Measurements from ENCODE around the gene ARF3.

ARF3 gene

DNA sequence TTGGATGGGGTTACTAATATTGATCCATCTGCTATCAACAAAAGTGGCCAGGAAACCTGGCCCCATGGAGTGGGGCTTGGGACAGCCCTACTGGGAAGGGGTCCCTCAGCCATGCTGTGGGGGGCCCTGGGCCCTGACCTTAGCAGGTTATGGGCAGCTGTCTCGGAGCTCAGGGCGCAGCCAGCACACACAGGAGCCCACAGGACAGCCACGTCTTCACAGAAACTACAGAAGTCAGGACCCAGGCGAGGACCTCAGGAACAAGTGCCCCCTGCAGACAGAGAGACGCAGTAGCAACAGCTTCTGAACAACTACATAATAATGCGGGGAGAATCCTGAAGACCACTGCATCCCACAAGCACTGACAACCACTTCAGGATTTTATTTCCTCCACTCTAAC lies 20.1 kb downstream of the ARF3 start:
- H3K79me2 ChIP-seq (ENCODE audit: insufficient read depth, low read length): peaks cover 8% of the 10 kb centered on the region; the same call in 1 of the 2 replicates
- peaks cover 17% of the 10 kb centered on the region for H4K20me1 ChIP-seq (ENCODE audit: insufficient read depth, low read length, poor library complexity, severe bottlenecking)
- no peak overlapping the region for H3K4me3 ChIP-seq (ENCODE audit: low read length, poor library complexity, severe bottlenecking)
- H3K27me3 ChIP-seq (ENCODE audit: insufficient read depth, low read length, poor library complexity, severe bottlenecking): no peaks in the 10 kb centered on the region
- H3F3A ChIP-seq (ENCODE audit: low read depth): no peaks in the 10 kb centered on the region
- H3K9me2 ChIP-seq (replicated peaks; ENCODE audit: low read depth, low read length): no peaks in the 10 kb centered on the region
- H3K9ac ChIP-seq (ENCODE audit: low read depth, low read length, poor library complexity, severe bottlenecking): no peak overlapping the region
- peaks cover 88% of the 10 kb centered on the region; the same call in 1 of the 2 replicates for H3K36me3 ChIP-seq (ENCODE audit: insufficient read depth, low read length)
- H3K4me2 ChIP-seq (ENCODE audit: low read depth, low read length, poor library complexity, severe bottlenecking): no peak overlapping the region
- no peaks in the 10 kb centered on the region for H3K9me3 ChIP-seq (ENCODE audit: insufficient read depth, low read depth, low read length)
- TF ChIP-seq CTCF (conservative IDR thresholded peaks at IDR 0.05; ENCODE audit: low read length) (peak; percentile 30; the same call in 1 of the 2 replicates), EZH2phosphoT487 (IDR thresholded peaks at IDR 0.05; ENCODE audit: borderline replicate concordance) (no peak)
- H3K4me1 ChIP-seq (ENCODE audit: insufficient read depth, low read length, poor library complexity, severe bottlenecking): no peaks in the 10 kb centered on the region
- no peak overlapping the region for H2AFZ ChIP-seq (ENCODE audit: low read length)

DNA sequence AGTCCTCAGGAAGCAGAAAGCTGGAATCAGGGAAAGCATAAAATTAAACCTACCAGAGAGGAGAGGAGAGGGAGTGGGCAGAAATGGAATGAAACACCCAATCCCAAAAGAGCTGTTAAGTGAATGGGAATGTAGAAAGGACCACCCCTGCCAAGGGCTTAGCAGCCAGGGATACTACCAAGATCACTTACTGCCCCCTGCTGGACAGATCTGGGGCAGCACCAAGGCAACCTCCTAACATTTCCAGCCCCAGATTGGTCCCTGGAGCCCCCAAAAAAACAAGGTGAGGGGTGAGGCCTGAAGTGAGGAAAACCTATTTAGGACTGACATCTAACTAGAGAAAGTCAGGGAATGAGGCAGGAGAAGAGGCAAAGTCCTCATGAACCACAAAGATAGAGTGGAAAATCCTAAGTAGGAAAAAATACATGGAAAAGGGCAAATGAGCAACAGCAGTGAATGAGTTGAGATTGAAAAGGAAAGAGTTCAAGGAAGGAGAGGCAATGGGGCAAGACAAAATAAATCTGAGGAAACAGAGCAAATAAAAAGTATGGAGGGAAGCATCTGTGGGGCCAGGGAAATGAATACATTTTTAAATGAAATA lies 20.8 kb downstream of the ARF3 start:
- peaks cover 2% of the 10 kb centered on the region; the same call in 1 of the 2 replicates for H3K79me2 ChIP-seq (ENCODE audit: insufficient read depth, low read length)
- H3K4me3 ChIP-seq (ENCODE audit: low read length, poor library complexity, severe bottlenecking): no peak overlapping the region
- H3K9me3 ChIP-seq (ENCODE audit: insufficient read depth, low read depth, low read length): no peaks in the 10 kb centered on the region
- H3K4me1 ChIP-seq (ENCODE audit: insufficient read depth, low read length, poor library complexity, severe bottlenecking): no peaks in the 10 kb centered on the region
- H3K36me3 ChIP-seq (ENCODE audit: insufficient read depth, low read length): peaks cover 86% of the 10 kb centered on the region; the same call in 1 of the 2 replicates
- no peaks in the 10 kb centered on the region for H3K9me2 ChIP-seq (replicated peaks; ENCODE audit: low read depth, low read length)
- no peaks in the 10 kb centered on the region for H3K27me3 ChIP-seq (ENCODE audit: insufficient read depth, low read length, poor library complexity, severe bottlenecking)
- peak; percentile 98 for TF ChIP-seq CTCF (conservative IDR thresholded peaks at IDR 0.05; ENCODE audit: low read length)
- no peak for TF ChIP-seq EZH2phosphoT487 (IDR thresholded peaks at IDR 0.05; ENCODE audit: borderline replicate concordance)
- no peak overlapping the region for H3K4me2 ChIP-seq (ENCODE audit: low read depth, low read length, poor library complexity, severe bottlenecking)
- no peak overlapping the region for H3K9ac ChIP-seq (ENCODE audit: low read depth, low read length, poor library complexity, severe bottlenecking)
- H3F3A ChIP-seq (ENCODE audit: low read depth): no peaks in the 10 kb centered on the region
- no peak overlapping the region for H2AFZ ChIP-seq (ENCODE audit: low read length)
- peaks cover 17% of the 10 kb centered on the region for H4K20me1 ChIP-seq (ENCODE audit: insufficient read depth, low read length, poor library complexity, severe bottlenecking)

DNA sequence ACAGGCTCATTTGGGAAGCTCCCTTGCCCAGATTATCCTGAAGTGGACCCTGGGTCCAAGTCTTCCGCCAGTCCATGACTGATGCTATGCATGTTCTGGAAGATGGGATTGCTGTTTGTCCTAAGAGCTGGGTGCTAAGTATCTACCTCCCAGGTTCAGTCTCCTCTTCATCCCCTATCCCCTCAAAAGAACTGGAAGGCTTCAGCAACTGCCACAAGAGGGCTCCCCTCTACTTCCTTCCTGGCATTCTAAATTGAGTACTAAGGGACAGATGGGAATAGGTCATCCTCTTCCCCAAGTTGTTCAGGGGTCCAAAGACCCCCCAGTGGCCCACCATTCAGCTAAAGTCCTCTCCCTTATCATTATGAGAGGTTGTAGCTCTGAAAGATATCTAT lies 23.0 kb downstream of the ARF3 start:
- peaks cover 75% of the 10 kb centered on the region; the same call in 1 of the 2 replicates for H3K36me3 ChIP-seq (ENCODE audit: insufficient read depth, low read length)
- no peak overlapping the region for H3K9ac ChIP-seq (ENCODE audit: low read depth, low read length, poor library complexity, severe bottlenecking)
- H4K20me1 ChIP-seq (ENCODE audit: insufficient read depth, low read length, poor library complexity, severe bottlenecking): peaks cover 17% of the 10 kb centered on the region

More for the DNA sequence above, 23.0 kb downstream of the ARF3 start:
- no peaks in the 10 kb centered on the region for H3F3A ChIP-seq (ENCODE audit: low read depth)
- TF ChIP-seq CTCF (conservative IDR thresholded peaks at IDR 0.05; ENCODE audit: low read length) (peak; percentile 68), EZH2phosphoT487 (IDR thresholded peaks at IDR 0.05; ENCODE audit: borderline replicate concordance) (no peak)
- H2AFZ ChIP-seq (ENCODE audit: low read length): no peak overlapping the region
- no peaks in the 10 kb centered on the region for H3K27me3 ChIP-seq (ENCODE audit: insufficient read depth, low read length, poor library complexity, severe bottlenecking)
- no peak overlapping the region for H3K4me3 ChIP-seq (ENCODE audit: low read length, poor library complexity, severe bottlenecking)
- H3K4me1 ChIP-seq (ENCODE audit: insufficient read depth, low read length, poor library complexity, severe bottlenecking): no peaks in the 10 kb centered on the region
- no peaks in the 10 kb centered on the region for H3K79me2 ChIP-seq (ENCODE audit: insufficient read depth, low read length)
- H3K9me3 ChIP-seq (ENCODE audit: insufficient read depth, low read depth, low read length): no peaks in the 10 kb centered on the region
- H3K4me2 ChIP-seq (ENCODE audit: low read depth, low read length, poor library complexity, severe bottlenecking): no peak overlapping the region
- H3K9me2 ChIP-seq (replicated peaks; ENCODE audit: low read depth, low read length): no peaks in the 10 kb centered on the region
